ENCODE results near the gene CLMN. TPM values are rescaled to one million over a fixed set of nuclear protein-coding genes. Genes with fewer than 3 reads are reported as not detected.

The CLMN gene
- total RNA-seq, 1 donor = 0.36 TPM

GRCh38 chr14:95260537-95261361 is 59.0 kb downstream of the CLMN start:
- DNase-seq (ENCODE audit: low read depth) = no peak
- no peak for TF ChIP-seq CTCF (IDR thresholded peaks at IDR 0.05; ENCODE audit: insufficient read depth, low read length)
- H3K4me3 ChIP-seq (ENCODE audit: low read depth, low read length) = no peak overlapping the region

- H3K4me3 ChIP-seq (ENCODE audit: low read depth, low read length) = no peak overlapping the region
- DNase-seq (ENCODE audit: low read depth) = no peak
- TF ChIP-seq CTCF (IDR thresholded peaks at IDR 0.05; ENCODE audit: insufficient read depth, low read length) = no peak
These were observed 60.7 kb downstream of the CLMN start for GRCh38 chr14:95258754-95259593.

GRCh38 chr14:95258156-95258555 is 61.6 kb downstream of the CLMN start:
- TF ChIP-seq CTCF (IDR thresholded peaks at IDR 0.05; ENCODE audit: insufficient read depth, low read length) = no peak
- H3K4me3 ChIP-seq (ENCODE audit: low read depth, low read length) = no peak overlapping the region
- DNase-seq (ENCODE audit: low read depth) = no peak

- TF ChIP-seq CTCF (IDR thresholded peaks at IDR 0.05; ENCODE audit: insufficient read depth, low read length) = no peak
- H3K4me3 ChIP-seq (ENCODE audit: low read depth, low read length) = no peak overlapping the region
- DNase-seq (ENCODE audit: low read depth) = no peak
These were observed 62.2 kb downstream of the CLMN start for GRCh38 chr14:95257521-95257920.

GRCh38 chr14:95256776-95257060 is 63.0 kb downstream of the CLMN start:
- H3K4me3 ChIP-seq (ENCODE audit: low read depth, low read length) = no peak overlapping the region
- no peak for TF ChIP-seq CTCF (IDR thresholded peaks at IDR 0.05; ENCODE audit: insufficient read depth, low read length)
- DNase-seq (ENCODE audit: low read depth) = no peak

- TF ChIP-seq CTCF (IDR thresholded peaks at IDR 0.05; ENCODE audit: insufficient read depth, low read length) = no peak
- no peak overlapping the region for H3K4me3 ChIP-seq (ENCODE audit: low read depth, low read length)
- DNase-seq (ENCODE audit: low read depth) = no peak
These were observed 63.5 kb downstream of the CLMN start for GRCh38 chr14:95256002-95256775.

All from fibroblast of the aortic adventitia (primary cell).